CD4-positive, alpha-beta T cell treated with Interleukin-15 for 1 hour (primary cell): ENCODE results near the gene DNASE1L1.

Experiments used
- DNase-seq: peaks from one replicate; pipeline ENCODE4 v3.0.0-alpha.2; 2020

The DNASE1L1 gene, protein sequence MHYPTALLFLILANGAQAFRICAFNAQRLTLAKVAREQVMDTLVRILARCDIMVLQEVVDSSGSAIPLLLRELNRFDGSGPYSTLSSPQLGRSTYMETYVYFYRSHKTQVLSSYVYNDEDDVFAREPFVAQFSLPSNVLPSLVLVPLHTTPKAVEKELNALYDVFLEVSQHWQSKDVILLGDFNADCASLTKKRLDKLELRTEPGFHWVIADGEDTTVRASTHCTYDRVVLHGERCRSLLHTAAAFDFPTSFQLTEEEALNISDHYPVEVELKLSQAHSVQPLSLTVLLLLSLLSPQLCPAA

DNA sequence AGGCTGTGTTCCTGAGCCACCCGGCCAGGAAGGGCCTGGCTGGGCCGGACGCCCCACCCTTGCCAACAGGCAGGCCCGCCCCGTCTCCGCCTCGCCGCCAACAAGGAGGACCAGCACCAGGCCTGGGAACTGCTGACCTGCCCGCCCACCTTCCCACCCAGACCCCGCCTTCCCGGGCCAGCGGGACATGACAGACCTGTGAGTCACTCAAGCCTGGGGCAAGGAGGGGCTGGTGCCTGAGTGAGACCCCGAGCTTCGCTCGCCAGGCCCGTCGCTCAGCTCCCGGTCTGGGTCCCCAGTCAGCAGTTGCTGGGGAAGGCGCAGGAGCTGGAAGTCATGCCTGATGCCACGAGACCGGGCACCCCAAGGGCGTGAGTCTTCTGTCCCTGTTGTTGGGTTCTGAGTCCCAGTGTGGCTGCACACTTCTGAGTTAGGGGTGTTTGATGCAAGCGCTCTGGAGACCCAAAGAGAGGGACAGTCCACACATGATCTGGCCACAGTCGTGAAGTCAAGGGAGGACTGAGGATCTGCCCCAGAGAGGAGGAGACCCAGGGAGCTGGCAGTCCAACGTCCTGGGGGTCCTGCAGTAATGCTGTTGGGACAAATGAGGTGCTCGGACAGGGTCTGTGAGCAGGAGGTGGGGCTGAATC, at the start of gene DNASE1L1:
Gene DNASE1L1 (minus strand): TSS at position 33 of the 650 bp plus-strand sequence. CDS start 3,686 bp downstream, outside the sequence.
- peak; percentile 83 for DNase-seq

GRCh38 chrX:154458116-154458953, 49.3 kb upstream of the DNASE1L1 start, which contains the start of gene PLXNA3:
Gene PLXNA3 (plus strand): TSS chrX:154458281. CDS start chrX:154460184, 1,903 bp downstream.
- peak; percentile 48 for DNase-seq

- peak; percentile 73 for DNase-seq
Observed at GRCh38 chrX:154457491-154458115, 48.5 kb upstream of the DNASE1L1 start.

GRCh38 chrX:154452823-154453222, 43.8 kb upstream of the DNASE1L1 start:
- DNase-seq, result no peak

DNA sequence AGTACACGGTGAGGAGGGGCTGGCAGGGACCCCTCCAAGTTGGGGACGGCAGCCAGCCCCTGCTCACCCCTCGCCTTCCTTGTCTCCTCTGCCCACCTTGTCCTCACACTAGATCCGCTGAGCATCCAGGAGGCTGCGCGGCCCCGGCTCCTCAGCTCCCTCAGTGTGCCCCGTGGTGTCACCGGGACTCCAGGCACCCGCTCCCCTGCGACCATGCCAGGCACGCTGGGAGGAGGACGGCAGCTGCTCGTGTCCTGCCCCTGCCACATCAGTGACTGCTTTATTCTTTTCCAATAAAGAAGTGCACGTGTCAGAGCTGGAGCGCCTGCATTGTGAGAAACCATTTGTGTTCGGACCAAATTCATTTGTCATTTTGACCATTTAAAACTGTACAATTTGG, 41.3 kb upstream of the DNASE1L1 start:
- DNase-seq, result no peak

DNA sequence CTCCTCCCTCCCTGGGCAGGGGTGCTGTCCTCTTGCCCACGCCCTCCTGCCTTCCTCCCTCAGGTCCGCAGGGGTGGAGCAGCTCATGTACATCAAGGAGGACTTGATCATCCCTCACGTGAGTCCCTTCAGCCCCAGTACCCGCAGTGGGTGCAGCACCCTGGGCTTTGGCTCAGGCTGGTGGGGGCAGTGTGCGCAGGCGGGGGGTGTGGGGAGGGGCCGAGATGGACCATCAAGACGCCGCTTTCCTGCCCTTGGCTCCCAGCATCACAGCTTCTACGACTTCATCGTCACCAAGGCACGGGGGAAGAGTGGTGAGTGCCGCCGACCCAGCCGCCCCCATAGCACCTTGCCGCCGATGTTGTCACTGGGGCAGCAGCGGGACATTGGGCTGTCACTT, 40.6 kb upstream of the DNASE1L1 start:
- no peak for DNase-seq

- DNase-seq, result no peak
Observed at GRCh38 chrX:154448484-154448883, 39.4 kb upstream of the DNASE1L1 start.

DNA sequence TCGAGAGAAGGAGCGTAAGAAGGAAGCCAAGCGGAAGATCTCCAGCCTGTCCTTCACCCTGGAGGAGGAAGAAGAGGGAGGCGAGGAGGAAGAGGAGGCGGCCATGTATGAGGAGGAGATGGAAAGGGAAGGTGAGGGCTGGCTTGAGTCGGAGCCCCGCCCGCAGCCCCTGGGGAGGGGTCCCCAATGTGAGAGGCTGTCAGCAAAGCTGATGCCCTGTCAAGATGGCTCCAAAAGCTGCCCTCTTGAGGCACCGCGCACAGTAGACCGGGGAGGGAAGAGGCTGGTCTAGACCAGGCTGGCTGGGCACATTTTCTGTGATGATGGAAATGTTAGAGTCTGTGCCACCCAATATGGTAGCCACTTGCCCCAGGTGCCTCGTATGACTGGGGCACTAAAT, 37.4 kb upstream of the DNASE1L1 start:
- no peak for DNase-seq

- no peak for DNase-seq
Observed at GRCh38 chrX:154445776-154446175, 36.7 kb upstream of the DNASE1L1 start.

DNA sequence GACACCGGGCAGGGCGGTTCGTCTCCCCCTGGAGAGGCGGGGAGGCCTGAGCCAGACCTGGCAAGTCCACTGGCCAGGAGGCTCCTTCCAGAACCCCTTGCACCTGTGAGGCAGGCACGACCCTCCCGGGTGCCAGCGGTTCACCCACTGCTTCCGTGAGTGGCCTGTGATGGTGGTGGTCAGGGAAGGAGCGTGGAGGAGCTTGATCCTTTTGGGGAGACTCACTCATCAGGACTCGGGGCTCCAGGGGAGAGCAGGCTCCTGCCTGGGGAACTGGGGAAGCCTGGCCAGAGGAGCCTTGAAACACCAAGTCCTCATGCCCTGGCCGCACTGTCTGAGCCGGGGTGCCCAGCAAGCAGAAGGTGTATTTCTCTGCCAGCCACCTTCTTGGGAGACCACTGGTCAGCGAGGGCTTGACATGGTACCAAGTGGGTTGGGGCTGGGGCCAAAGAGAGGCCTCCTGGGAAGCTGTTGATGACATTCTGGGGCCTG, 35.7 kb upstream of the DNASE1L1 start:
- no peak for DNase-seq

GRCh38 chrX:154443992-154444754, 35.1 kb upstream of the DNASE1L1 start, which contains the start of gene FAM50A:
Gene FAM50A (plus strand): TSS chrX:154444141. CDS start chrX:154444236, 95 bp downstream.
- peak; percentile 78 for DNase-seq

DNA sequence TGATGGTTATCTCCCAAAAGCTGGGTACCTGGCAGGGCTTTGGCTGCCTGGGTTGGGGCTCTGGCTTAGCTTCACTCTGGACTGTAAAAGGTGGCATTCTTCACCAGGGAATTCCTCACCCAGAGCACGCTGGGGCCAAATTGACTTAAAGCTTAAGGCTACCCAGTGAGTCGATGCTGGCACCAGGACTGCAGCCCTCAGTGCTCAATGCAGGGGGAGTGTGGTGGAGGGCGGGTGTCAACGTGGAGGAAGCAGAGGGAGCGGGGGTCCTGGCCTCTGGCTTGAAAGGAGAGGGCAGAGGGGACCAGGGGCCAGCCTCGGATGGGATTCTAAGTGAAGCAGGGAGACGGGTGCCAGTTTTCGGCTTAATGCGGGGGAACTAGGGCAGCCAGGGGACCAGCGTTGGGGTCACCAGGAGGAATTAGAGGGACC, 34.4 kb upstream of the DNASE1L1 start:
- no peak for DNase-seq

DNA sequence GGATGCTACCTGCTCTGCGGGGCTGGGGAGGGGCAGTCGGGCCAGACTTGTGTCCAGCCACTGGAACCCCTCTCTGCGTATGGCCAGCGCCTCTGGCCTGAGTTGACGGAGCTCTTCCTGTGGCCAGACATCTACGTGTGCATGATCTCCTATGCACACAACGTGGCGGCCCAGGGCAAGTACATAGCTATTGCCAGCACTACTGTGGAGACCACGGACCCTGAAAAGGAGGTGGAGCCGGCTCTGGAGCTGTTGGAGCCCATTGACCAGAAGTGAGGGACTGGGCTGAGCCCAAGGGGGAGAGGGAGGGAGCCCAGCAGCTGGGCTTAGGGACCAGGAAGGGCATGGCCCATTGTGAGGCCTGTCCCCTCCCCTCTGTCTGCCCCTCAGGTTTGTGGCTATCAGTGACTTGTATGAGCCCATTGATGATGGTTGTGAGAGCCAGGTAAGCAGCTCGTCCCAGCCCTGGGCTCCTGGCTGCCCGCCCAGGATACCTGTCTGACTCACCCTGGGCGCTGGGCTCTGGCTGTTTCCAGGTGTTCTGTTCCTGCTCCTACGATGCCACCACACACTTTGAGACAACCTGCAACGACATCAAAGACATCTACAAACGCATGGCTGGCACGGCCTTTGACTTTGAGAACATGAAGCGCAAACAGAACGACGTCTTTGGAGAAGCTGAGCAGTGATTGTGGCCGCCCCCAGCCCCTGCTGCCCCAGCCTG, 33.1 kb upstream of the DNASE1L1 start:
- no peak for DNase-seq

GRCh38 chrX:154441564-154441963, 32.5 kb upstream of the DNASE1L1 start:
- no peak for DNase-seq

GRCh38 chrX:154440623-154441357, 31.7 kb upstream of the DNASE1L1 start:
- no peak for DNase-seq

DNA sequence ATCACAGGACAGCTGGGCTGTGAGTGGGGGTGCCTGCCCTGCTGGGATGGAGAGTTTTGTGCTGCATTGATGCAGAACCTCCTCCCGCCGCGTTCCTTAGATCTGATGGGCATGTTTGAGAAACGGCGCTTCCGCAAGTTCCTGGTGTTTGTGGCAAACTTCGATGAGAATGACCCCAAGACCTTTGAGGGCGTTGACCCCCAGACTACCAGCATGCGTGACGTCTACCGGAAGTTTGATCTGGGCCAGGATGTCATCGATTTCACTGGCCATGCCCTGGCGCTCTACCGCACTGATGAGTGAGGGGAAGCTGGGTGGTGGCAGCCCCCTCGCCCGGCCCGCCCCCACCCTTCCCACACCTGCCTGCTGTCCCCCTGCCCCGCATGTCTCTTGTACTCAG, 30.8 kb upstream of the DNASE1L1 start:
- DNase-seq, result no peak

GRCh38 chrX:154437971-154438893, 29.2 kb upstream of the DNASE1L1 start:
- no peak for DNase-seq

- peak; percentile 57 for DNase-seq
Observed at GRCh38 chrX:154436983-154437752, 28.1 kb upstream of the DNASE1L1 start, which contains the start of gene GDI1. Gene GDI1 (plus strand): TSS chrX:154437154. CDS start chrX:154437255, 101 bp downstream.
